Ishikawa (cell line): ENCODE results near the gene SYK.

Experiments
- CEBPB ChIP-seq: IDR thresholded peaks from 2 replicates; pipeline ENCODE4 v1.6.1; 2012
- CREB1 ChIP-seq: IDR thresholded peaks from 2 replicates; pipeline ENCODE4 v1.6.1; 2012; ENCODE audit warnings: low read depth
- EGR1 ChIP-seq: IDR thresholded peaks from 2 replicates; pipeline ENCODE4 v1.6.1; 2012
- EP300 ChIP-seq: IDR thresholded peaks from 2 replicates; pipeline ENCODE4 v1.6.1; 2012; ENCODE audit warnings: borderline replicate concordance
- FOXM1 ChIP-seq: IDR thresholded peaks from 2 replicates; pipeline ENCODE4 v1.6.1; 2012; ENCODE audit warnings: low read depth, borderline replicate concordance
- RAD21 ChIP-seq: IDR thresholded peaks from 2 replicates; pipeline ENCODE4 v1.6.1; 2012; ENCODE audit warnings: low read depth
- TAF1 ChIP-seq: IDR thresholded peaks from 2 replicates; pipeline ENCODE4 v1.6.1; 2012; ENCODE audit warnings: low read depth, mild to moderate bottlenecking
- TCF12 ChIP-seq: IDR thresholded peaks from 2 replicates; pipeline ENCODE4 v1.6.1; 2012; ENCODE audit warnings: low read depth
- TEAD4 ChIP-seq: IDR thresholded peaks from 2 replicates; pipeline ENCODE4 v1.6.1; 2012
- YY1 ChIP-seq: IDR thresholded peaks from 2 replicates; pipeline ENCODE4 v1.6.1; 2012; ENCODE audit warnings: low read depth
- ZBTB7A ChIP-seq: IDR thresholded peaks from 2 replicates; pipeline ENCODE4 v1.6.1; 2012; ENCODE audit warnings: low read depth
- TF ChIP-seq, protein P1 (sequence below): IDR thresholded peaks from 2 replicates; pipeline ENCODE4 v1.6.1; 2012
- TF ChIP-seq, protein P2 (sequence below): IDR thresholded peaks from 2 replicates; pipeline ENCODE4 v1.6.1; 2012; ENCODE audit warnings: low read depth, mild to moderate bottlenecking
- TF ChIP-seq, protein P3 (sequence below): IDR thresholded peaks from 2 replicates; pipeline ENCODE4 v1.6.1; 2012

DNA sequence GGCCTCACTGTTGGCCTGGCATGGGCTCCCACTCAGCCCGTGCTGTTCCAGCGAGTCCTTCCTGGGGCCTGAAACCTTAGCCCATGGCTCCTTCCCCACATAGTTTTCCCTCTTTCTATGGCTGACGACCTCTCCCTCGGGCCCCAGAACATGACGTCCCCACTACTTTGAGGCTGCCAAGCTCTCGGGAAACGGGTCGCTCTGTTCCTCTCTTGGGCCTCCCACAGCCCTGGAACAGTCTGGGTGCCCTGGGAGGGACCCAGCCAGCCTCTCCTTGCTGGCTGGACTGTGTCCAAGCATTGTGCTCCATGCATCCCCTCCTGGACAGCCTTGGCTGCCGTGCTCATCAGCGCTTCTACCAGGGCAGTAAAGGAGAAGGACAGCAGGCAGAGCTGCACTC is 118.3 kb downstream of the SYK start:
- TF ChIP-seq TEAD4 (no peak), TAF1 (no peak), FOXM1 (no peak), RAD21 (no peak), EGR1 (no peak), YY1 (no peak), CEBPB (no peak), TCF12 (no peak), EP300 (no peak), CREB1 (no peak), ZBTB7A (no peak)
- TF ChIP-seq, protein P1, sequence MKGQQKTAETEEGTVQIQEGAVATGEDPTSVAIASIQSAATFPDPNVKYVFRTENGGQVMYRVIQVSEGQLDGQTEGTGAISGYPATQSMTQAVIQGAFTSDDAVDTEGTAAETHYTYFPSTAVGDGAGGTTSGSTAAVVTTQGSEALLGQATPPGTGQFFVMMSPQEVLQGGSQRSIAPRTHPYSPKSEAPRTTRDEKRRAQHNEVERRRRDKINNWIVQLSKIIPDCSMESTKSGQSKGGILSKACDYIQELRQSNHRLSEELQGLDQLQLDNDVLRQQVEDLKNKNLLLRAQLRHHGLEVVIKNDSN, result no peak
- TF ChIP-seq, protein P2, sequence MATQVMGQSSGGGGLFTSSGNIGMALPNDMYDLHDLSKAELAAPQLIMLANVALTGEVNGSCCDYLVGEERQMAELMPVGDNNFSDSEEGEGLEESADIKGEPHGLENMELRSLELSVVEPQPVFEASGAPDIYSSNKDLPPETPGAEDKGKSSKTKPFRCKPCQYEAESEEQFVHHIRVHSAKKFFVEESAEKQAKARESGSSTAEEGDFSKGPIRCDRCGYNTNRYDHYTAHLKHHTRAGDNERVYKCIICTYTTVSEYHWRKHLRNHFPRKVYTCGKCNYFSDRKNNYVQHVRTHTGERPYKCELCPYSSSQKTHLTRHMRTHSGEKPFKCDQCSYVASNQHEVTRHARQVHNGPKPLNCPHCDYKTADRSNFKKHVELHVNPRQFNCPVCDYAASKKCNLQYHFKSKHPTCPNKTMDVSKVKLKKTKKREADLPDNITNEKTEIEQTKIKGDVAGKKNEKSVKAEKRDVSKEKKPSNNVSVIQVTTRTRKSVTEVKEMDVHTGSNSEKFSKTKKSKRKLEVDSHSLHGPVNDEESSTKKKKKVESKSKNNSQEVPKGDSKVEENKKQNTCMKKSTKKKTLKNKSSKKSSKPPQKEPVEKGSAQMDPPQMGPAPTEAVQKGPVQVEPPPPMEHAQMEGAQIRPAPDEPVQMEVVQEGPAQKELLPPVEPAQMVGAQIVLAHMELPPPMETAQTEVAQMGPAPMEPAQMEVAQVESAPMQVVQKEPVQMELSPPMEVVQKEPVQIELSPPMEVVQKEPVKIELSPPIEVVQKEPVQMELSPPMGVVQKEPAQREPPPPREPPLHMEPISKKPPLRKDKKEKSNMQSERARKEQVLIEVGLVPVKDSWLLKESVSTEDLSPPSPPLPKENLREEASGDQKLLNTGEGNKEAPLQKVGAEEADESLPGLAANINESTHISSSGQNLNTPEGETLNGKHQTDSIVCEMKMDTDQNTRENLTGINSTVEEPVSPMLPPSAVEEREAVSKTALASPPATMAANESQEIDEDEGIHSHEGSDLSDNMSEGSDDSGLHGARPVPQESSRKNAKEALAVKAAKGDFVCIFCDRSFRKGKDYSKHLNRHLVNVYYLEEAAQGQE, result no peak
- TF ChIP-seq, protein P3, sequence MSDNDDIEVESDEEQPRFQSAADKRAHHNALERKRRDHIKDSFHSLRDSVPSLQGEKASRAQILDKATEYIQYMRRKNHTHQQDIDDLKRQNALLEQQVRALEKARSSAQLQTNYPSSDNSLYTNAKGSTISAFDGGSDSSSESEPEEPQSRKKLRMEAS, result no peak
